IPS-18c (cell line): ENCODE data around the gene ARID3C.
A peak's percentile ranks its signal among the peaks of the same experiment; 100 is the strongest.
"Not testable (repeated sequence)": the region's sequence is repeated elsewhere in the genome, so short reads cannot be mapped to it uniquely, and the experiment has no call there.

Experiments used
- H3K4me3 ChIP-seq: 2 replicates; pipeline ENCODE4 v1.7.0; 2013; ENCODE audit warnings: low read depth, mild to moderate bottlenecking, low read length, moderate library complexity; ENCODE audit not compliant: insufficient read depth
- H3K9me3 ChIP-seq: one replicate; pipeline ENCODE4 v1.6.1; 2013; ENCODE audit warnings: mild to moderate bottlenecking, low read length, moderate library complexity; ENCODE audit not compliant: control insufficient read depth, insufficient read depth

Gene ARID3C

DNA sequence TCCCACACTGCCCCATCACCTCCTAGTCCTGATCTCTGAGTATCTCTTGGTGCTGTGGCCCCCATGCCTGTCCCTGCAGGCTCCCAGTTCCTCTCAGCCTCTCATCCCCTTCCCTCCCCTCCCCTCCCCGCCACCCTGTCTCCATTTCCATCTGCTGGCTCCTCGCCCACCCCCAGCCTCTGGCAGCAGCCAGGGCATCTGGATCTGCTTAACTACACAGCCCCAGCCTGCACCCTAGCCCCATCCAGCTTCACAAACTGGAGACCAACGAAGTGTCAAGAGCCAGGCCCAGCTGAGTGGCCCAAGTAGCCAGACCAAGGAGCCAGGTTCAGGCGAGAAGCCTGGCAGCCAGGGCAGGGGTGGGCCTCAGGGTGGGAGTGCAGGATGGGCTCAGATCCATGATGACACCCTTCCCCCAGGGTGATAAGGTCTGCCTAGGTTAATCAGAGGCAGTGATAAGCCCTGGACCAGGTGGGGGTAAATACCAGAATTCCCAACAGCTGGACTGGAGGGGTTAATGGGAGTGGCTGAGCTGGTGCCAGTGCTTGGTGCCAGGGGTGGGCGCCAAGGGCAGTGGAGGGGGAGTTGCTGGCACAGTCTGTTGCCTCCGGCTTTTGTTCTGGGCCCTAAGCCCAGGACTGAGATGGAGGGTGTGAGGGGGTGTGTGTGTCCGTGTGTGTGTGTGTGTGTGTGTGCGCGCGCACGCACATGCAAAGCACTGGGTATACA is 25.6 kb upstream of the ARID3C start:
- Histone ChIP-seq H3K4me3 (no peak overlapping the region), H3K9me3 (peaks cover 2% of the 10 kb centered on the region)

DNA sequence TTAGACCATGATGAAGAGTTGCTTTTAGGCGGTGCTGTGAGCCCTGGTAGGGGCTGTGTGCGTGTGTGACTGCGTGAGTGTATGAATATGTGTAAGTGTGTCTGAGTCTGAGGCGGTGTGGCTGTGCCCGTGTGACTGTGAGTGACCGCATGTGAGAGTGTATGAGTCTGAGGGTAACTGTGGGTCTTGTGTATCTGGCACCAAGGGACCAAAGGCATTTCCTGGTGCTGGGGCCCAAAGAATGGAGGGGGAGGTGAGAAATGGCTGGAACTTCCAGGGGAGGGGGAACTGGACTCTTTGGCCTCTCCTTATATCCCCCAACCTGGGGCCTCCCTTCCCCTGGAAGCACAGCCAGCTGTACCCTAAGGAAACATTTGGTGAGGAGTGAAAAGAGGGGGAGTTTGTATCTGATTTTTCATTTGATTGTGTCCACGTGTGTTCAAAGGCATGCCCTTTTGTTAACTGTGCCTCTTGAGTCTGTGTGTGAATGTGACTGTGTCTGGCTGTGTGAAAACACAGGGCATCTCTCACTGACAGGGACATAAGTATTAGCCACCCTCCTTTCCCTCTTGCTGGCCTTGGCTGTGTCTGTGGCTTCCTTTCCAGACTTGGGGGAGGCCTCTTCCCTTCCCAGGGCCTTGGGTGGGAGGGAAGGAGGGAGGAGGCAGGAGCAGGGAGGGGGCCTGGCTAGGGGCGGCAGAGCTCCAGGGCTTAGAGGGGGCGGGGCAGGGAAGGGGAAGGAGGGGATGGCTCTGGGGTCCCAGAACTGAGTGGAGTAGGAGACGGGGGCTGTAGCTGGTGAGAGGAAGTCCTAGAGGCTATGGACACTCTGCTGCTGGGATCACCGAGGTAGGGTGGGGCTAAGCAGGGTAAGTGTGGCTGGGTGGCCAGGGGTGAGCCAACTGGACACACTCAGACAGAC is 24.5 kb upstream of the ARID3C start:
- H3K4me3 ChIP-seq = no peak overlapping the region; the same call in 1 of the 2 replicates
- peaks cover 2% of the 10 kb centered on the region for H3K9me3 ChIP-seq

DNA sequence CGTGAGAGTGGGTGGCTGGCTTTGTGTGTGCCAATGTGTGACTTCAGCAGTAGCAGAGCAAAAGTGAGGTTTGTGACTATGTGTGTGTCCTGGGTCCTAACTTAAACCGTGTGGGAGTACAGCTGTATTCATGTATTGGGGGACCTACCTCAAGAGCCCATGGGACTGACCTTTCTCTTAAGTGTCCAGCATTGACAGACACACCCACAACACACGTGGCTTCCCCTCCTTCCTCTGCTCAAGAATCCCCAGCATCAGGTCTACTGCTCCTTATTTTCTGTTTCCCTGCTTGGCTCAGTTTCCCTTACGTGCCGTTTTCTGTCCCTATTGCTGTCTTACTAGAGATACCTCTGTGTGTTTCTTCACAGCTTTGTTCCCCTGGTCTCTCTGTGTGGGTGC is 23.7 kb upstream of the ARID3C start:
- peaks cover 2% of the 10 kb centered on the region for H3K9me3 ChIP-seq
- H3K4me3 ChIP-seq = no peak overlapping the region; the same call in 1 of the 2 replicates

DNA sequence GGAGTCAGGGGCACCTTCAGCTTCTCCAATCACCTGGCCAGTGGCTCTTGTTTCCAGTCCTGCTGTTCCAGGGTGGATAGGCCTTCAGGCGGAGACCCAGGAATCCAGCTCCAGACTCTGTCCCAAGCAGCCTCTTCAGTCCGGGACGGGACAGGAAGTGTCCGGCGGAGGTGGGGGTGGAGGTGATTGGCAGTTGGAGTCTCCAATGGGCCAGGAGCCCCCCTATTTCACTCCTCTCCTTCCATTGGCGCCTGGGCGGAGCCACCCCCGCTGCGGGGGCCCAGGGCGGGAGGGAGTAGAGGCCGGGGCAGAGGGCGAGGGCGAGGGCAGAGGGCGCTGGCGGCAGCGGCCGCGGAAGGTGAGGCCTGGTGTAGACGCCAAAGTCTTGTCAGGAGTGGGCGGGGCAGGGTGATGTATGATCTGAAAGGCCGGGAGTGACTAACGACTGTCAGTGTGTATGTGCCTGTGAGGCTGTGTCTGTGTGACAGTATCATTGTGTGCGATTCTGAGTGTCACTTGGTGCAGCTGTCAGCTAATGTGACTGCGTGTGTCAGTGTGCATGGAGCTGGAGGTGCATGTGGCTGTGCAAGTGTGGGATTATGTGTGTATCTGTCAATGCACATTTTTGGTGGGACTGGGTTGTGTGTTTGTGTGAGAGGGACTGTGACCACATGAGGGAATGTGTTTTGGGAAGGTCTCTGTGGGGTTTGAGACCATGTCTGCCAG is 23.2 kb upstream of the ARID3C start, which contains the start of gene IL11RA:
TSS of gene IL11RA (plus strand) at position 310 of the 726 bp plus-strand sequence. CDS start 3,033 bp downstream, outside the sequence.
- Histone ChIP-seq H3K4me3 (peak within 1 kb of the TSS; percentile 48; the same call in 1 of the 2 replicates), H3K9me3 (peaks cover 2% of the 10 kb centered on the region)

DNA sequence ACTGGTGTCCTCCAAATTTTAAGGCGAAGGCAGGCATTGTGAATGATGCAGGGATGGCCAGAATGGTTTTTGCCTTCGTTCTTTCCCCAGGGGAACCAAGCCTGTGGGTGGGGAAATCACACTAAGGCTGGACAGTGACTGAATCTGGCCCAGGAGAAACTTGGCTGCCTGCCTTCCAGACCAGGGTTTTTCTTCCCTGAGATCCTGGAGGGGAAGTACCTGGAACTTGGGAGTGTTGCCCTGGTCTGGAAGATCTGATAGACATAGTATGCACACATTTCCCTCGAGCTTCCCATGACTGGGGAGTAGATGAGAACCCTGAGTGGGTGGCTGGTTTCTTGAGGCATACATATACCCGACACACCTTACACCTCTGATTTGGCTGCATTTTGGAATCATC is 22.5 kb upstream of the ARID3C start:
- H3K9me3 ChIP-seq = peaks cover 2% of the 10 kb centered on the region
- H3K4me3 ChIP-seq = peak overlapping the region; percentile 48; the same call in 1 of the 2 replicates

DNA sequence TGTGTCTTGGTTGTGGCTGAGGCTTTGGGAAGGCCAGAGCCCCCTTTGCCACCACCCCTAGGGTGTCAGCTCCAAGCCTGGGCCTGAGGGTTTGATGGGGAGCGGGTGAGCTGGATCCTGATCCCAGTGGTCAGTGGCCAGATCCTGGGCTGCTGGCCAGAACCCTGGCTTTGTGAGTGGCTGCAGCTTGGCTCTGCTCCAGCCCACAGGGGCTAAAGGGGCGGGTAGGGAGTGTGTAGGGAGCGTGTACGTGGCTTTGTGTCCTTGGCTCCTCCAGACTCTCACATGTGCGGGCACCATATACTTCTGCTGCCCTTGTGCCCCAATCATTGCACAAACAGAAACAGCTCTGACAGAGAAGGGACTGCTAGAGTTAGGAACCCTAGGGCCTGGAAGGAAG is 21.9 kb upstream of the ARID3C start:
- peaks cover 2% of the 10 kb centered on the region for H3K9me3 ChIP-seq
- H3K4me3 ChIP-seq = no peak overlapping the region

DNA sequence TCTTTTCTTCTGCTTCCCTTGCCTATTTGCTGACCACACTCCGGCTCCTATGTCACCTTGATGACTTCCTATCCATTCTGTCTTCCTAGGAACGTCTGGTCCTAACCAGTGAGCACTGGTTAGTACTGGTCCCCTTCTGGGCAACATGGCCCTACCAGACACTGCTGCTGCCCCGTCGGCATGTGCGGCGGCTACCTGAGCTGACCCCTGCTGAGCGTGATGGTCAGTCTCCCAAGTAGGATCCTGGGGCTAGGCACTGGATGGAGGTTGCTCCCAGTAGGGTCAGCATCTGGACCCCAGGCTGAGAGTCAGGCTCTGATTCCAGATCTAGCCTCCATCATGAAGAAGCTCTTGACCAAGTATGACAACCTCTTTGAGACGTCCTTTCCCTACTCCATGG is 19.8 kb upstream of the ARID3C start:
- Histone ChIP-seq H3K4me3 (no peak overlapping the region), H3K9me3 (no peaks in the 10 kb centered on the region)

DNA sequence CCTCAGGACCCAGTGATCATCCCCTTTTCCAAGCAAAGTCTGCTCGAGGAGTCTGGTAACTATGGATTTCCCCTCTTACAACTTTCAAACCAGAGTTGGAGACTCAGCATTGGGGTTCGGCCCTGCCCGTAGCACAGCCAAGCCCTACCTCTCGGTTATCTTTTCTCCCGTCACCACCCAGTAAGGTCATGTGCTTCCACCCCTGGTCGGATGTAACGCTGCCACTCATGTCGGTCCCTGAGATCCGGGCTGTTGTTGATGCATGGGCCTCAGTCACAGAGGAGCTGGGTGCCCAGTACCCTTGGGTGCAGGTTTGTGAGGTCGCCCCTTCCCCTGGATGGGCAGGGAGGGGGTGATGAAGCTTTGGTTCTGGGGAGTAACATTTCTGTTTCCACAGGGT is 18.8 kb upstream of the ARID3C start:
- Histone ChIP-seq H3K9me3 (no peaks in the 10 kb centered on the region), H3K4me3 (peak overlapping the region; percentile 70)

DNA sequence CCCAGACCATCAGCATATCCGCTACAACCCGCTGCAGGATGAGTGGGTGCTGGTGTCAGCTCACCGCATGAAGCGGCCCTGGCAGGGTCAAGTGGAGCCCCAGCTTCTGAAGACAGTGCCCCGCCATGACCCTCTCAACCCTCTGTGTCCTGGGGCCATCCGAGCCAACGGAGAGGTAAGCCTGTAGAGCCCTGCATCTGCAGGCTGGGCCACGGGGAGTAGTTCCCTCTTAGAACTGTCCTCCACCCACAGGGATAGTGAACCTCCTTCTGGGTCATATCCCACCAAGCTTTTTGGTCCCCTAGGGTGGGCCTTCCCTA is 18.2 kb upstream of the ARID3C start:
- H3K4me3 ChIP-seq = peak overlapping the region; percentile 70

DNA sequence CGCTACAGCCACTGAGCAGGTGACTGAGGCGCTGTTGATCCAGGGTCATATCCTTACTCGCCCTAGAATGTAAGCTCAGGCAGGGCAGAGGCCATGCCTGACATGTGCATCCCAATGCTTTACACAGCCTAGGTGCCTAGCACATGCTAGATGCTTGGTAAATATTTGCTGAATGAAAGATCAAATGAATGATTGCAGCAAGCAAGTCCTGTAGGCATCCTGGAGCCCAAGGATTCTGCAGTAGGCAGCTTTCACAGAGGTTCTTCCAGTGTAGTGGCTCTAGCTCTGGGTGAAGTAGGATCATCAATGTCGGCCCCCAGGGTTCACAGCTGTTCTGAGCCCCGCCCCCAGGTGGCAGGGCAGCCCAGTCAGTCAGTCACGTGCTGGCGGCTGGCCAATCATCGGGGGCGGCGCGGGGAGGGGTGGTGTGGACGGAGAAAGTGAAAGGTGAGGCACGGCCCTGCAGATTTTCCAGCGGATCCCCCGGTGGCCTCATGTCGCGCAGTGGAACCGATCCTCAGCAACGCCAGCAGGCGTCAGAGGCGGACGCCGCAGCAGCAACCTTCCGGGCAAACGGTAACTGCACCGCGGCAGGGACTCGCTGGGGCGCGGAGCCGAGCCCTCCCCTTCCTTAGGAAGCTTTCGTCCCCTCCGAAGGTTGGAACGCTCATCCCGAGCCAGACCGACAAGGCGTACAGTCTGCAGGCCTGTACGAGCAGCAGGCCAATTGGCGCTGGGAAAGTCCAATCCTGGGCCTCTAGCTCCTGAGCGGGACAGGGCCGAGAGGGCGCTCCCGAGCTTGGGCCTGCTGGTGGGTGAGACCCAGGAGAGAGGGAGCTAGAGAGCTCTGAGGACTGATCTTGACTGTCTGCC is 17.6 kb upstream of the ARID3C start, which contains the start of gene GALT:
TSS of gene GALT (plus strand) at position 465 of the 873 bp plus-strand sequence. CDS start at position 495, 30 bp downstream.
- no peaks in the 10 kb centered on the region for H3K9me3 ChIP-seq
- H3K4me3 ChIP-seq = peak within 1 kb of the TSS; percentile 70

More for the DNA sequence above, 18.2 kb upstream of the ARID3C start:
- H3K9me3 ChIP-seq = no peaks in the 10 kb centered on the region

DNA sequence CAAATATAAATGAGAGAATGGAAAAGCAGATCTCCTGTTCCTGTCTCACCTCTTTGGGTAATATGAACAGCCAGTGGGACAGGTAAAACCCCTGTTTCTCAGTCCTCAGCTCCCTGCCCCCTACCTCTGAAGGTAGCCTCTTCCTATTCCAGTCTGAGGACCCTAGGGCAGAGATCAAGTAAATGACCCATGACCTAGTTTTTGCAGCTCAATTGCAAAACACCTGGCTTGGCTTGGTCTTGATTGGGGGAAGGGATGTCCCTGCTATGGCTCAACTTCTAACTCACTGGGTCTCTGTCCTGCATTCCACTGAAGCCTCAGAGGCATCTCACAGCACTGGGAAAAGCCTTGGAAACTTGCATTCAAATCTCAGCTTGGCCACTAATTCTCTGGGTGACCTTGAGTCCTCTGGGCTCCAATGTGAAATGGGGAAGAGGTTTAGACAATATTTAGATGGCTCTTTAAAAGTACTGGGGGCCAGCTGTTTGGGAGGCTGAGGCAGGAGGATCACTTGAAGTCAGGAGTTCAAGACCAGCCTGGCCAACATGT is 16.0 kb upstream of the ARID3C start:
- Histone ChIP-seq H3K9me3 (no peaks in the 10 kb centered on the region), H3K4me3 (peak overlapping the region; percentile 16)

DNA sequence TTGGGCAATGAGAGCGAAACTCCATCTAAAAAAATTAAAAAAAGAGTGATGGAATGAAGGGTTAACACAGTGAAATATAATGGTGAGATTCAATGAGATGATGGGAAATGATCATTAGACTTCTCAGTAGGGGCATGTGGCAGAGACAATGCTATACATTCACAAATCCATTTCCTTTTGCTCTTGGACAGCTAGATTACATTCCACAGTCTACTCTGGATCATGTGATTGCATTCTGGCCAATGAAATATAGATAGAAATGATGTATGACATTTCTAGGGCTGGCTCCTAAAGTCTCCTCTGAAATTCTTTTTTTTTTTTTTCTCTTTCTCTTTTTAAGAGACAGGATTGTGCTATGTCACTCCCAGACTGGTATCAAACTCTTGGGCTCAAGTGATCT is 13.8 kb upstream of the ARID3C start:
- H3K9me3 ChIP-seq = no peaks in the 10 kb centered on the region
- H3K4me3 ChIP-seq = no peak overlapping the region

DNA sequence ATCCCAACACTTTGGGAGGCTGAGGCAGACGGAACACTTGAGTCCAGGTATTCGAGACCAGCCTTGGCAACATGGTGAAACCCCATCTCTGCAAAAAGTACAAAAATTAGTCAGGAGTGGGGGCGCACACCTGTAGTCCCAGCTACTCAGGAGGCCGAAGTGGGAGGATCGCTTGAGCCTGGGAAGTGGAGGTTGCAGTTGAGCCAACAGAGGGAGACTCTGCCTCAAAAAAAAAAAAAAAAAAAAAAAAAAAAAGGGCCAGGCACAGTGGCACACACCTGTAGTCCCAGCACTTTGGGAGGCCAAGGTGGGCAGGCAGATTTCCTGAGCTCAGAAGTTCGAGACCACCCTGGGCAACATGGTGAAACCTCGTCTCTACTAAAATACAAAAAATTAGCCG is 10.5 kb upstream of the ARID3C start:
- not testable (repeated sequence) for H3K4me3 ChIP-seq, H3K9me3 ChIP-seq

DNA sequence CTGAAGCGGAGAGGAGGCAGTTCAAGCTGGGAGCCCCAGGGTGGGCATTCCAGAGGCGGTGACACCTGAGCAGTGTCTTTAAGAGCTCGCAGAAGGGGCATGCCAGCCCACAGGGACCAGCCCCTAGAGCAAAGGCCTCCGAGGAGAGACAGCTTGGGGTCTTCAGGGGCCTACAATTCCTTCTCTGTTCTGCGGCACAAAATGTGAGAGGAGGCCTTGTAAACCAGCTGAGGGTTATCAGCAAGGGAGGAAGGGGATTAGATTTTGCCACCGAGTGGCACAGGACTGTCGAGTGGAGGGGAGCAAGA is 9.2 kb upstream of the ARID3C start:
- Histone ChIP-seq H3K9me3 (no peaks in the 10 kb centered on the region), H3K4me3 (peak overlapping the region; percentile 94)

DNA sequence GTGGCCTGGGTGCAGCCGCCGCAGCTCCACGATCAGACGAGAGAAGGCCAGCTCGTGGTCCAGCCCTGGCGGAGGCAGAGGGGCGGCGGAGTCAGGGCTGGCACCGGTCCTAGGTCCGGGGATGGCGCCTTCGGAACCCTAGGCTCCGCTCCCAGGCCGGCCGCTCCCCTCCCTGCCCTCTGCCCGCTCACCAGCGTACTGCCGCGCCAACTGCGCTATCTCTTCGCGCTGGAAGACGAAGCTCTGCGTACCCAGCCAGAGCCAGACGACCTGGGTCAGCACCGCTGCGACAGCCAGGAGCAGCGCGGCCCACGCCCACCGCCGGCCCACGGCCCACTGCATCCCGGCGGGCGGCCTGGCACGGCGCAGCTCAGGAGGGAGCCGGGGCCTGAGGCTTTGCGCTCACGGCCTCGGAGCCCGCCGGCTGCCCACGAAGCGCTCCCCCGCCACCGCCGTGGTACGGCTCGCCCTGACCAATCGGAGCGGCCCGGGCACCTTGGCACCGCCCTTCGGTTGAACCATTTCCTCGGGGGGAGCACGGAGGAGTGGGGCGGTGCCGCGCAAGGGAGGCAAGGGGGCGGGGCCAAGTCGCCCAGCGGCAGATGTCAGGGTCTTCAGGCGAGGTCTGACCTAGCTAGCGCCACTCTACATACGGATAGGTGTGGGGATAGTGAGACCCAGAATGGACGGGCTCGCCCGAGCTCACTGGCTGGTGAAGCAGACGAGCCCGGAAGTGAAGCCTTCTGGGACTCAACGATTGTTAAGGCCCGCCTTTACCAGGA is 8.7 kb upstream of the ARID3C start, which contains the start of gene SIGMAR1:
TSS of gene SIGMAR1 (minus strand) at position 432 of the 782 bp plus-strand sequence. CDS start at position 342, 90 bp downstream.
- peak within 1 kb of the TSS; percentile 94 for H3K4me3 ChIP-seq
- H3K9me3 ChIP-seq = no peaks in the 10 kb centered on the region
